DND-41 (cell line): ENCODE measurements around the gene GORASP2.

Experiments used
- ATAC-seq: fragments of 200-7000 bp; cut with Tn5 transposase; 3 replicates; pipeline ENCODE4 v1.9.1; 2021; ENCODE audit warnings: low read depth; ENCODE audit not compliant: insufficient read depth
- DNase-seq: peaks from one replicate; pipeline ENCODE4 v3.0.0-alpha.2; 2020
- H2AFZ ChIP-seq: 2 replicates; pipeline ENCODE4 v1.6.0; 2012; ENCODE audit warnings: low read depth, low read length
- H3K27ac ChIP-seq: 2 replicates; pipeline ENCODE4 v1.5.1; 2012; ENCODE audit warnings: low read length, inconsistent platforms
- H3K27me3 ChIP-seq: fragments of 200-600 bp; sonication (generic); 2 replicates; pipeline ENCODE4 v1.6.0; 2012; ENCODE audit warnings: low read length, mild to moderate bottlenecking, inconsistent platforms; ENCODE audit not compliant: insufficient read depth, poor library complexity
- H3K36me3 ChIP-seq: 2 replicates; pipeline ENCODE4 v1.5.1; 2012; ENCODE audit warnings: low read length, inconsistent platforms; ENCODE audit not compliant: insufficient read depth
- H3K4me1 ChIP-seq: 2 replicates; pipeline ENCODE4 v1.5.1; 2012; ENCODE audit warnings: mild to moderate bottlenecking, low read length; ENCODE audit not compliant: insufficient read depth
- H3K4me2 ChIP-seq: 2 replicates; pipeline ENCODE4 v1.6.0; 2012; ENCODE audit warnings: mild to moderate bottlenecking, moderate library complexity, low read length, inconsistent platforms; ENCODE audit not compliant: insufficient read depth
- H3K4me3 ChIP-seq, 2 experiments: fragments of 200-600 bp in 1 of 2; shearing (Covaris generic) in 1 of 2; 2 replicates each; pipeline ENCODE4 v1.5.1; 2012 to 2016; ENCODE audit warnings: inconsistent platforms in 2 of 2, low read length in 2 of 2, mild to moderate bottlenecking in 2 of 2, low read depth in 1 of 2, moderate library complexity in 1 of 2
- H3K79me2 ChIP-seq: 2 replicates; pipeline ENCODE4 v1.6.0; 2012; ENCODE audit warnings: low read length, inconsistent platforms; ENCODE audit not compliant: insufficient read depth
- H3K9ac ChIP-seq: 2 replicates; pipeline ENCODE4 v1.6.0; 2012; ENCODE audit warnings: low read depth, mild to moderate bottlenecking, inconsistent platforms, low read length, moderate library complexity
- H3K9me3 ChIP-seq: 2 replicates; pipeline ENCODE4 v1.5.1; 2012; ENCODE audit warnings: low read length, moderate library complexity, mild to moderate bottlenecking, inconsistent platforms; ENCODE audit not compliant: insufficient read depth, severe bottlenecking
- H4K20me1 ChIP-seq: 2 replicates; pipeline ENCODE4 v1.6.0; 2012; ENCODE audit warnings: low read length; ENCODE audit not compliant: insufficient read depth
- CTCF ChIP-seq: IDR thresholded peaks from 2 replicates; pipeline ENCODE4 v1.5.1; 2012; ENCODE audit warnings: borderline replicate concordance, low read length, moderate library complexity, mild to moderate bottlenecking; ENCODE audit not compliant: poor library complexity, severe bottlenecking; ENCODE audit errors: extremely low read depth
- EZH2 ChIP-seq: IDR thresholded peaks from 3 replicates; pipeline ENCODE4 v1.6.1; 2012; ENCODE audit warnings: borderline replicate concordance, low read depth, mild to moderate bottlenecking, moderate library complexity, low read length, inconsistent platforms; ENCODE audit not compliant: severe bottlenecking

Gene GORASP2

GRCh38 chr2:170953941-170954340, 24.9 kb downstream of the GORASP2 start:
- no peak overlapping the region for H3K4me3 ChIP-seq
- H4K20me1 ChIP-seq, result peaks cover 7% of the 10 kb centered on the region; the same call in 1 of the 2 replicates
- no peak overlapping the region for H3K4me2 ChIP-seq
- H3K36me3 ChIP-seq, result peaks cover 96% of the 10 kb centered on the region
- TF ChIP-seq EZH2 (no peak), CTCF (no peak)
- DNase-seq (no peak), ATAC-seq (no peak)
- H3K79me2 ChIP-seq, result peaks cover 10% of the 10 kb centered on the region
- no peak overlapping the region for H3K9ac ChIP-seq
- H3K27ac ChIP-seq, result no peak overlapping the region
- no peaks in the 10 kb centered on the region for H3K9me3 ChIP-seq
- no peaks in the 10 kb centered on the region for H3K4me1 ChIP-seq
- H3K27me3 ChIP-seq, result no peaks in the 10 kb centered on the region
- no peak overlapping the region for H2AFZ ChIP-seq

GRCh38 chr2:170963386-170963785, 34.3 kb downstream of the GORASP2 start:
- no peaks in the 10 kb centered on the region for H3K79me2 ChIP-seq
- H3K4me1 ChIP-seq, result no peaks in the 10 kb centered on the region
- H3K4me3 ChIP-seq, result no peak overlapping the region
- H2AFZ ChIP-seq, result no peak overlapping the region
- no peak overlapping the region for H3K27ac ChIP-seq
- no peak overlapping the region for H3K4me2 ChIP-seq
- ATAC-seq (no peak), DNase-seq (no peak)
- no peaks in the 10 kb centered on the region for H3K9me3 ChIP-seq
- H3K27me3 ChIP-seq, result no peaks in the 10 kb centered on the region
- no peak for TF ChIP-seq EZH2
- TF ChIP-seq CTCF, result no peak
- no peak overlapping the region for H3K9ac ChIP-seq
- peaks cover 94% of the 10 kb centered on the region for H3K36me3 ChIP-seq
- H4K20me1 ChIP-seq, result no peaks in the 10 kb centered on the region

GRCh38 chr2:170965446-170966225, 36.6 kb downstream of the GORASP2 start:
- Histone ChIP-seq H3K27me3 (no peaks in the 10 kb centered on the region), H3K79me2 (no peaks in the 10 kb centered on the region), H2AFZ (no peak overlapping the region), H3K4me1 (no peaks in the 10 kb centered on the region), H3K9me3 (no peaks in the 10 kb centered on the region), H3K27ac (no peak overlapping the region), H3K36me3 (peaks cover 75% of the 10 kb centered on the region), H4K20me1 (no peaks in the 10 kb centered on the region), H3K4me2 (no peak overlapping the region), H3K9ac (no peak overlapping the region), H3K4me3 (no peak overlapping the region)
- ATAC-seq (no peak), DNase-seq (no peak)
- TF ChIP-seq EZH2, result no peak
- TF ChIP-seq CTCF, result no peak
